HEK293T (cell line): ENCODE results near the gene CADPS.

Experiments used
- ARNT ChIP-seq: fragments of 450-650 bp; IDR thresholded peaks from 2 replicates; pipeline ENCODE4 v1.6.1; 2017; ENCODE audit warnings: mild to moderate bottlenecking
- TARDBP ChIP-seq: fragments of 450-650 bp; IDR thresholded peaks from 2 replicates; pipeline ENCODE4 v1.6.1; 2016

GRCh38 chr3:62558549-62559112 is 316.6 kb downstream of the CADPS start:
- TF ChIP-seq ARNT (no peak), TARDBP (no peak)
